Measurements from ENCODE around the gene ARID2. TPM values are rescaled to one million over a fixed set of nuclear protein-coding genes. Genes with fewer than 3 reads are reported as not detected.

Gene ARID2
- total and polyA plus RNA-seq, 9 of the 15 experiments (the other 6 are each of a cell fraction or from before 2014, with no cell fraction given): 13.4 to 41.6 (median 29.4) TPM

DNA sequence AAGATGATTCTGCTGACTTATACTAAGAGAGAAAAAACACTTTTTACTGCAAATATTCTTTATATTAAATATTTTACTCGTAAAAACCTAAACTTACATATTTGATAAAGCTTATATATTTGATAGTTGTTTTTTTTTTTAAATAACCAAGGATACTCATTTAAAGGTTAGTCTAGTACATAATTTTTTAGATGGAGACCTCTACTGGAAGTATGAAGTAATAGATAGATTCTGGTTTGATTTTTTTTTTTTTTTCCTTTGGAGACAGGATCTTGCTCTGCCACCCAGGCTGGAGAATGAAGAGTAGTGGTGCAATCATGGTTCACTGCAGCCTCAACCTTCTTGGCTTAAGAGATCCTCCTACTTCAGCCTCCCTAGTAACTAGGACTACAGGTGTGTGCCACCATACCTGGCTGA lies 16.4 kb downstream of the ARID2 start:
- Histone ChIP-seq H3K27ac (ENCODE audit: extremely low read depth, low read depth, low read length) (no peak overlapping the region), H3K4me1 (replicated peaks in 1 of 2; ENCODE audit: control insufficient read depth in 2 of 2, insufficient read depth in 2 of 2, low read length in 2 of 2) (peaks cover 0 to 4% of the 10 kb centered on the region in 2 experiments; a peak in 1 of 5 replicates), H3K79me2 (ENCODE audit: control insufficient read depth, insufficient read depth, low read length) (peaks cover 99% of the 10 kb centered on the region), H3K4me2 (ENCODE audit: insufficient read depth, low read length) (no peak overlapping the region), H3K9me3 (replicated peaks; ENCODE audit: control insufficient read depth, insufficient read depth, low read depth, low read length) (0 out of 2 replicates have a peak, but pooled peaks cover 1% of the 10 kb centered on the region), H3K36me3 (ENCODE audit: control insufficient read depth, insufficient read depth, low read length) (peaks cover 38% of the 10 kb centered on the region), H3K27me3 (ENCODE audit: control insufficient read depth in 2 of 2, insufficient read depth in 2 of 2, low read length in 2 of 2) (no peaks in the 10 kb centered on the region), H3K9ac (ENCODE audit: insufficient read depth in 1 of 2, low read depth in 2 of 2, low read length in 2 of 2) (no peak overlapping the region), H3K9me1 (ENCODE audit: control insufficient read depth, insufficient read depth, low read length) (no peaks in the 10 kb centered on the region), H2AFZ (ENCODE audit: low read depth, low read length) (no peak overlapping the region), H3K4me3 (no peak overlapping the region), H4K20me1 (replicated peaks; ENCODE audit: control insufficient read depth, insufficient read depth, low read length) (no peaks in the 10 kb centered on the region)
- no TSS peak for BruUV-seq (replicated peaks)
- ChIA-PET CTCF (ENCODE audit: low intra/inter-chr PET ratio) (no interaction called here), POLR2A (interaction anchor here (0.9 kb wide), 1 partner anchor 22 kb away, joined by 3 read pairs; no protein-coding TSS in a partner anchor)
- in situ Hi-C loops (cut with MboI) (no loop called here), intact Hi-C loops (cut with micrococcal nuclease) (no loop called here)
- peak; percentile 67 for ATAC-seq
- no peak for FAIRE-seq
- 40% methylated on average over 1 of the region's 1 CpG for WGBS (ENCODE audit: insufficient coverage, low coverage, missing lambda C conversion rate)
- peak in 1 of 3 experiments; percentile 38; a peak in 1 of 6 replicates for TF ChIP-seq CTCF (IDR thresholded peaks at IDR 0.05 in 2 of 3, conservative IDR thresholded peaks at IDR 0.05 in 1 of 3; ENCODE audit: insufficient read depth in 2 of 3, low read depth in 1 of 3, low read length in 3 of 3)
- peak; percentile 83 for TF ChIP-seq ZNF384 (IDR thresholded peaks at IDR 0.05; ENCODE audit: low read depth, low read length)
- TF ChIP-seq ZMIZ1 (IDR thresholded peaks at IDR 0.05; ENCODE audit: low read depth in 2 of 2, low read length in 2 of 2): no peak
- no peak for DNase-seq (ENCODE audit: extremely low read depth in 1 of 4, low spot score in 3 of 4)
